HuH-7 (cell line): Measurements from ENCODE around the gene CTNNBL1.

Source experiments
- DNase-seq: peaks from one replicate; pipeline ENCODE4 v3.0.0; 2011; ENCODE audit warnings: low spot score

The CTNNBL1 gene

DNA sequence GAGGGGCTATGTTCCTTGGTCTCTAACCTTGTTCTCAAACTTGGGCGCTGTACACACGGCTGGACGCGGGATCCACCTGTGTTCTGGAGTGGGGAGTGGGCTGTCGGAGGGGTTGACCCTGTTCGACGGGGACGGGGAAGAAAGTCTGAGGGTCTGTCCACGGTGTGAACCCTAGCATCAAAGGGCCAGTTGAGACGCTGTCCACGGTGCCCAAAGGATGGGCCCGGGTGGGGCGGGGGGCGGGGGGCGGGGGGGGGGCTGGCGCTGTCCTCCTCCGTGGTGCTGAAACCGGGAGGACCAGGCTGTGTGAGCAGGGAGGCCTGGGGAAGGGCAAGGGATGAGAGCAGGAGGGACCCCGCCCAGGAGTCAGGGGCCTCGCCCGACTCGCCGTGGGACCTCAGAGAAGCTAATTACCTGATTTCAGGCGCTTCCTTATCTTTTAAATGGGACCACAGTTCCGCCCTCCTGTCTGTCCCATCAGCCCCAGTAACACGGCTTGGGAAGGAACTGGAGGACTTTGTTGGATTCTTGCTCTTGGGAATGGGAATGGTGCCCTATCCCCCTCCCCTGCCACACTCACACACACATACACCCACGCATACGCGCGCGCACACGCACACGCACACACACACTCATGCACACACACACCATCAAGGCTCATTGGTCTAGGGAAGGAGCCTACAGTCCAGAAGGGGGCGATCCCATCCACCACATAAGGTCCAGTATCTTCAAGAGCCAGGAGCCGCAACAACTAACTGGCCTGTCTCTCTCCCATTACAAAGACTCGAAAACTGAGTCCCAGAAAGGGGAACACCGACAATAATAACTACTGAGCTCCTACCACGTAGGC is 208.0 kb downstream of the CTNNBL1 start:
- peak; percentile 64 for DNase-seq

DNA sequence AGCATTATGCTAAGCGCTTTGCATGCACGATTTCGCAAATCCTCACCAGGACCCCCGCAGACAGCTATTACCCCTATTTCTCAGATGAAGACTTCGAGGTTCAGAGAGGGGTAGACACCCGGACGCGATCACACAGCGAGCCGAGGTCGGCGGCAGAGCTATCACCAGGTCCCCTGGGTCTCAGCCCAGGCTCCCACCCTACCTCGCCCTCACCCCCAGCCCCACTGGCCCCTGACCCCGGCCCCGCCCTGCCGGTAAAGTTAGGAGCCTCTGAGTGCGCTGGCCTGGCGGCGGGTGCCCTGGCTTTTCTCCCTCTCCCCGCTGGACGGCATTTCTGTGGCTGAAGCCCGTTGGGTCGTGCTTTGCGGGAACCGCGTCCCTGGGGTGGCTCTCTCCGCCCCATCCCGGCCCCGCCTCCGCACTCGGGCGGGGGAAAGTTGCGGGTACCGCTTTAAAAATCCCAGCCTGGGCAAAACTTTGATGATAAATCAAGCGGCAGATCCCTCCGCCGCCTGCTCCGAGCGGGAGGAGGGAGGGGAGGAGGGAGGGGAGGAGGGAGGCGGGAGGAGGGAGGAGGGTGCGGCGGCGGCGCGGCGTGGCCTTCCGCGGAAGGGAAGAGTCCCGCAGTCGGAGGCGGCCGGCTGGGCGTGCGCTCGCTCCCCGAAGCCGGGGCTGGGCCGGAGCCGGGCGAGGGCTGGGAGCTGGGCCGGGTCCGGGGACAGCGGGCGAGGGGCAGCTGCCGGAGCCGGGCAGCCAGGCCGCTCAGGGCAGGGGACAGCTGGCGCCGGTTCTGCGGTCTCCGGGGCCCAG is 208.9 kb downstream of the CTNNBL1 start, which contains the start of gene VSTM2L:
TSS of gene VSTM2L (plus strand) at position 624 of the 810 bp plus-strand sequence. CDS start 224 bp downstream, outside the sequence.
- no peak for DNase-seq

DNA sequence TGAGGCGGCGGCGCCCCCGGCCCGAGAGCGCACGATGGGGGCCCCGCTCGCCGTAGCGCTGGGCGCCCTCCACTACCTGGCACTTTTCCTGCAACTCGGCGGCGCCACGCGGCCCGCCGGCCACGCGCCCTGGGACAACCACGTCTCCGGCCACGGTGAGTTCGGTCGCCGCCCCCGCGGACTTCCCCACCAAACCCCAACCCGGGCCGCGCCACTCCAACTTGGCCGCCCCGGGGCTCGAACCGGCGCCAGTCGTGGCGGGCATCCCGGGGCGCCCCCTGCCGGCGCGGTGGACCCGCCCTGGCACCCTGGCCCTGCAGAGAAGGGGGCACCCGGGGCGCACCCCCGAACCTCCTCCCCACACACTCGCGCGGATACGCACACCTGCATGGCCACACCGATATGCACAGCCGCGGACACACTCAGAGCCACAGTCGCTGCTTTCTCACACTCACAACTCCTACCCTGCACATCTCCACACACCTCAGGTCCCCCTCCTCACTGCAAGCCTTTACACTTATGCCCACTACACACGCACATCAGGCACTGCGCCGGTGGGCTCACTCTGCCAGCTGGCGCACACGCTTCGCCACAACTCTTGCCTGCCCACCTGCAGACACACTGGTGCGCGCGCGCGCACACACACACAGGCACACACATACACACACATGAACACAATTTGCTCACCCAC is 209.6 kb downstream of the CTNNBL1 start:
- no peak for DNase-seq

DNA sequence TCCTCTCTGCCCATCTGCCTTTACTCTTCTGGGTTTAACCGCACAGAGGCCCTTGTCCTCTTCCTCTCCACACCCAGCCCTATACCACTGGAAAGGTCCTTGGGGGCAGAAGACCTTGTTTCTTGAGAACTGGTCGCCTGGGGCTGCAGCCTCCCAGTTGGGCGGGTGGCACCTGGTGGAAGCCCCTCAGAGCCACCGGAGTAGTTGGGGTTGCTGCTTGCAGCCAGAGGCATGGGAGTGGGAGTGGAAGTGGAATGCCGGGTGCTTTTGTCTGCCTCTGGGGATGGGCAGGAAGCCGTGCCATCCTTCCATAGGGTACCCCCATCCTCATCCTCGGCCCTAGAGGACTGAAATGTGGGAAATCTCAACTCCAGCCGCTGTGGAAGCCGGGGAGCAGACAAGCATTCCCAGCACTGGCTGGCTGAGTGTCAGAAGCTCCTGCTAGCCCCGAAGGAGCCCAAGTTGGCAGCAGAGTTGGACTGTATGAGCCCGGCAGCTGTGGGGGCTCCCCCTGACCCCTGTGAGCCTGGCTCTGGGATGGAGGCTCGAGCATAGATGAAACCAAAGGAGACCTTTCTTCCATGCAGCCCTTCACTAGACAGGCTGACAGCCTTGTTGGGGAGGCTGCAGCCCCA is 210.3 kb downstream of the CTNNBL1 start:
- DNase-seq = no peak

DNA sequence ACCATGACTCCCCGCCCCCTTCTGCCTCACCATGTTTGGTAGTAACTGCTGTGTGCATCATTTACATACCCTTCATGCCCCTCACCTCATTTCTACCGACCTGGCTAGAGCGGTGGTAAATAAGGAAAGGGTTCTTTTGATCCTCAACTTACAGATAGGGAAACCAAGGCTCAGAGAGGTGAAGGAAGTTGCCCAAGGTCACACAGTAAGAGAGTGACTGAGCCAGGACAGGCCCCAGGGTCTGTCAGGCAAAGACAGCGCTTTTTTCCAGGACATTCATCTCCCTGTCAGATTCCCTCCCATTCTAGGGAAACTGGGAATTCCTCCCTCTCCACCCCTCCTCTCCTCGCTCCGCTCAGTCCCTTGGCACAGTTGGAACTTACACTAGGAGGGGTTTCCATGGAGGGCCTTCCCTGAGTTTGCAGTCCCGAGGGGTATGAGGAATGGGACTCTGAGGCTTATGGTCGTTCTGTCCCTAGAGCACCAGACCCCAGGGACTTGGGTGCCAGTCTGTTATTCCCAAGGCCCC is 211.1 kb downstream of the CTNNBL1 start:
- DNase-seq = no peak

DNA sequence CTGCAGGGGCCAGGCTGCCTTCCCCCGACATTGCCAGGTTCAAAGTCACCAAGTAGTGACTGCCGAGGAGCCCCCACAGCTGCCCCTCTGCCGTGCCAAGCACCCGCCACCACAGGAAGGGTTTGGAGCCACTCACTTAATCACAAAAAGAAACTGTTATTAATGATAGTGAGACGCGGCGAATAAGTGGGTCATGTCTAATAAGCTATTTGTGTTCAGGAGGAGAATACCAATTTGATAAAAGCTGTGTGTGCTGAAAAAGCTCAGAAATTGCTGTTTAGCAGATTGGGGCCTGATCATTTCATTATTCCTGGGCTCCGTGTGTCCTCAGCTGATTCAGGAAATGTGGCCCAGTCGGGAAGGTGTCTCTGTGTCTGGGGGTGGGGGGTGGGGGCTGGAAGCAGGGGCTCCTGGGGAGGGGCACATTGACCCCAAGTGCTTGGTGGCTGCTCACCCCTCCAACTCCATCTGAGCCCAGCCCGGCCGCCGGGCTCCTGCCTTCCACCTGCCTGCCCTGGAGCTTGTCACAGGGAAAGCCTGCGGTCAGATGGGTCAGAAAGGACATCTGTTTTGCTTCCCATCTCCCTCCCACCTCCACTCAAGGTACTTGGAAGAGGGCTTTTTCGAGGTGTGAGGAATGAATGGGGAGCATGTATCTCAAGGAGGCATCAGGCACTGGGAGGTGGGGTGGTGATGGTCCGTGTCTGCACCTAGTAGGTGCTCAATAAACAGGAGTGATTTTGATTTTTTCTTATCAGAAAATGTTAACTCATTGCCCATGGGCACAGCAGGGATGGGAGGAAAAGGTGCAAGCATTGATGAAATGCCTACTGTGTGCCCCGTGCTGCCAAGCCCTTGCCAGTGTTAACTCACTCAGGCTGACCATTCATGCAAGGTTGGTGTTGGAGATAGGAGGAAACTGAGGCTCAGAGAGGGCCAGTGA is 212.1 kb downstream of the CTNNBL1 start:
- DNase-seq = no peak

DNA sequence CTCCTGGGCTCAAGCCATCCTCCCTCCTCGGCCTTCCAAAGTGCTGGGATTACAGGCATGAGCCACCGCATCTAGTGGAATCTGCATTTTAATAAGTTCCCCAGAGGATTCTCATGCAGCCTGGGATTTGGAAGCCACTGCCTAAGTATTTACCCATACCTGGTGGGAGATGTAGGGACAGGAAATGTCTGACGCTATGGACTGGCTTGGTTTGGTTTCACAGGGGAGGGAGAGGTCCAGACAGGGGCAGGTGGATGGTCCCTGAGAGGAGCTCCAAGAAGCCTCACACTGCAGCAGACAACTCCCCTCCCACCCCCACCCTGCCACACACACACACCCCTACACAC is 213.5 kb downstream of the CTNNBL1 start:
- DNase-seq = no peak

DNA sequence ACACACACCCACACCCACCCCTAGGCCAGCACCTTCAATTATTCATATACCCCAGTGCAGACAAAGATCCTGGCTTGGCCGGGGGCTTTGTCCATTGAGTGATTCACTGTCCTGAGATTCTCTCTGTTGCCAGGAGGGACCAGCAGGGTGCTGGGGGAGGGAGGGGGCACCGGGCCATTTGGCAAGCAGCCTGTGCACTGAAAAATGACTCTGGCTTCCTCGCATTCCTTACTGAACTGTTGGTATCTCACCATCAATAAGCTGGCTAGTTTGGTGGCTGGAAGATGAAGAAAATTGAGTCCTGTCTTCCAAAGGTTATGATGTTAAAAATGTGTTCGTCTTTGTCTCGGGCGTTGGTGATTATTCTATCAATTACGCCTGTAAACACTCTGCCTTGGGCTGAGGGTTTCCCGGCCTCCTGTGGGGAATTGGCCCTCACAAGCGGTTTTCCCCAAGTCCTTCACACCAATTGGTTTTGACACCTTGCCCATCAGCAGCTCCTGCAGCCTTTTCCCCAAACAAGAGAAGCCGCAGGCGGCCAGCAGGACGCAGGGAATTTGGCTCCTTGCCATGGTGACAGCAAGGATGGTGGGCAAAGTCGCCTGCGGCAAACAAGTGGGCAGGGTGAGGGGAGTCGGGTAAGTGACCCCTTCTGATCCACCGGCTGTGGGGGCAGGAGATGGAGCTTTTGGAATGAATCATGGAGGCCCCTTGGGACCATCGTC is 214.0 kb downstream of the CTNNBL1 start:
- no peak for DNase-seq

DNA sequence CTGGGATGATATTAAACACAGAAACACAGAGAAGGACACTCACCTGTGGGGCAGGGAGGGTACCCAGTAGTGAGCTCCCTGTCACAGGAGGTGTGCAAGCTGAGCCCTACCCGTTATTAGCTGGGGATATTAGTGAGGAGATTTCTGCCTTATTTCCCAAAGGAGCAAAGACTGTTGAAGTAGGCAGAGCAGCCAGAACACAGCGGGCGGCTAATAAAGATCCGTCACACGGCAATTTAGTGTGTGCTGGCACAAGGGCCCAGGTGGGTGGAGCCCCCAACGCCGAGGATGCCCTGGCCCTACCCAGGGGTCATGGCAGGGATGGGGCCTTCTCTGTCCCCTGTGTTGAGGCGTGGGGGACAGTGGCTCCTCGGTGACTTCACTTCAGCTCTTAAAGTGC is 217.4 kb downstream of the CTNNBL1 start:
- no peak for DNase-seq

DNA sequence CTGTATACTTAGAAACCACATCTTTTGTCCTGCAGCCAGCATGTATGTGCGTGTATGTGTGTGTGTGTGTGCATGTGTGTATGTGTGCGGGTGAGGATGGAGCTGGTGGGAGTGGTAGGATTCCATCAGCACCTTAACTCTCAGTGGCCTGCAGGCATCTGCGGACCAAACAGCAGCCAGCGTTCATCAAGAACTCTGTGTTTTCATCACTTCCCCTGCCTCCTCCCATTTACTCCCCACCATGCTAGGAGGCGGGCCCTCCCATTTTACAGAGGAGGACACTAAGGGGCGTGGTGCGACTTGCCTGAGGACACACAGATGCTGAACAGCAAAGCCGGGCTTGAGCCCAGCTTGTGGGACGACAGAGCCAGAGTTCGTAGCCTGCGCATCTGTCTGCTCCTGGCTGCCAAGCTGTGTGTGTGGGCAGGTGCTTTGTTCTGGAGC is 218.0 kb downstream of the CTNNBL1 start:
- no peak for DNase-seq

DNA sequence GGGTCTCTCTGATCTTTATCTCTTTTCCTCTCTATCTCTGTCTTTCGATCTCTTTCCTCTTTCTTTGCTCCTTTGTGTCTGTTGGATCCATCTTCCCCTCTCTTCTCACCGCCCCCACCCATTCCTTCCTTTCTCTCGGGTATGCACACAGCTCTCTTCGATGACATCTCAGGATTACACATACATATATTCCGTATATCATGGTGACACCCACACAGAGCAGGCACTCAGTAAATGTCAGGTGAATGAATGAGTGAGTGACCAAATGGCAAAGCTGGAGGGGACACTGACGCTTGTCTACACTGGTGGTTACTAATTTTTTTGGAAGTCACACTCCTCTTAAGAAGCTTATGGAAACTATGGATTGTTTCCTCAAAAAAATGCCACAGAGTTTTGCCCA is 219.0 kb downstream of the CTNNBL1 start:
- DNase-seq = no peak

DNA sequence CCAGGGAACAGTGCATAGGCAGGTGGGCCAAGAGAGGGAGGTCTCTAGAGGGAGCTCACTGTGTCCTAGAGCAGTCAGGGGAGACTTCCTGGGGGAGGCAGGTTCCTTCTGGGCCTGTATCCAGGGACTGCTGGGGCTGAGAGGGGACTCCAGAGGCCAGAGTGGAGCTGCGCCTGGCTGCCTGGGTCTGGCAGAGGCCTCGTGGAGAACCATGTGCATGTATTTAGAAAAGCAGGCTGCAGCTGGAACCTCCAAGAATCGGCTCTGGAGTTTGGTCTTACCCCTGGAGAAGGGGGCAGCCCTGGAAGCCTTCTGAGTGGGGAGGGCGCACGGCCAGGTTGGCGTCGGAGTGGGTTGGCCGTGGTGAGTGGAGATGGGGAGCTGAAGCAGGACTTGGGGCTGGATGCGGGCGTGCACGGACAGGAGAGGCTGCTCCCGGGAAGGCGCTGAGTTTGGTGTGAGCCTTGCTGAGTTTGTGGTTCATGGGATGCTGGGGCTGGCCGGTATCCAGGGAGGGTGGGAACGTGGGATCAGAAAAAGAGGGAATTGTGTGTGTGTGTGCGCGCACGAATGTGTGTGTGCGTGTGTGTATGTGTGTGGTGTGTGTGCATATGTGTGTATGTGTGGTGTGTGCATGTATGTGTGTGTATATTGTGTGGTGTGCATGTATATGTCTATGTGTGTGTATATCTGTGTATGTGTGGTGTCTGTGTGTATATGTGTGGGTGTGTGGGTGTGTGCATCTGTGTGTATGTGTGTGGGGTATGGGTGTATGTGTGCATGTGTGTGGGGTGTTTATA is 219.9 kb downstream of the CTNNBL1 start:
- no peak for DNase-seq

DNA sequence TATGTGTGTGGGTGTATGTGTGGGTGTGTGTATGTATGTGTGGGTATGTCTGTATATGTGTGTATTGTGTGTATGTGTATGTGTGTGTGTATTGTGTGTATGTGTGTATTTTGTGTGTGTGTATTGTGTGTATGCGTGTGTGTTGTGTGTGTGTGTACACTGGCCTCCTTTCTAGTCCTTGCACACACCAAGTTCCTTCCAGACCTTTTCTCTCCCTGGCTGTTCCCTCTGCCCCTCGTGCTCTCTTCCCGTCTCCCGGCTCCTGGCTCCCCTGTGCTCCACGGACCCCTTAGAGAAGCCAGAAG is 220.5 kb downstream of the CTNNBL1 start:
- no peak for DNase-seq

DNA sequence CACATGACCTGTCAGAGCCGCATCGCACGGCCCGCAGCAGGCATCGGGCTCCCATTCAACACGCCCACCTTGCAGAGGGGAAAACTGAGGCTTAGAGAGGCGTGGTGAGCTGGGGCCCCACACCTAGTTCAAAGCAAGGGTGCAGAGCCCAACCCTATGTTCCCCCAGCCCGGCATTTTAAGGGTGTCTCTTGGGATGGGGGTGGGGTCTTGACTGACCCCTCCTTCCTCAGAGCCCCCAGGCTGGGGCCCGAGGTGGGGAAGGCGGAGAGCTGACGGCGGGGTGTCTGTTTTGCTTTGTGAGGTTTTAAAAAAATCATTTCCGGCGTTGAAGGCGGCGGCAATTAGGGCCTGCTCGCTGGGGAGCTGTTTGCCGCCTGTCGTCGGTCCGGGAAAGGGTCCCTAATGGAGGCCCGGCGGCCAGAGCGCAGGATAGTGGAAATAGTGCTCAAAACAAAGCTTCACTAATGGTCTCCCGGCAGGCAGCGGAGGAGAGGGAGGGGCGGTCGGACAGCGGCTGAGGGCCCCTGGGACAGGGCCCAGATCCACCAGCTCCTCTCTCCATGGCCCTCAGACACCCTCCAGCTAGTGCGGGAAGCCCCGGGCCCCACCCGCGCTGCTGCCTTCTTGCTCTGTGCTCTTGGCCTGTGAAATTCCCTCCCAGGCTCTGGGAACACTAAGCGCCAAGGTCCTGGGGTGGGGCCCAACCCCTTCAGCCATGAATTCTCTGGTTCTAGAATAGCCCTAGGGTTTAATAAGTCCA is 221.0 kb downstream of the CTNNBL1 start:
- no peak for DNase-seq

DNA sequence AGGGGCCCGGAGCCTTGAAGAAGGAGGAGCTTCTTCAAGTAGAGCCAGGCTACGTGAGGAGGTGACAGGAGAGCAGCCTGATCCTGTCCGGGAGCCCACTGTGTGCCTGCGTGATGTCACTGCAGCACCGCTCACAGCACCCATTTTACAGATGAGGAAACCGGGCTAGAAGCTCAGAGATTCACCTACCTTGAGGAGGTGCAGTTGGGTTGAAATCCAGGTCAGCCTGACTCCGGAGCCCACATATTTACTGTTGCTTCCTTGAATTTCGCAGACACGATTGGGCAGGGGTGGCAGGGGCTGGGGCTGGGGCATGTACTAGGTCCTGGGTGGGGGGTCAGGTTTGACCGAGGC is 221.6 kb downstream of the CTNNBL1 start:
- no peak for DNase-seq

DNA sequence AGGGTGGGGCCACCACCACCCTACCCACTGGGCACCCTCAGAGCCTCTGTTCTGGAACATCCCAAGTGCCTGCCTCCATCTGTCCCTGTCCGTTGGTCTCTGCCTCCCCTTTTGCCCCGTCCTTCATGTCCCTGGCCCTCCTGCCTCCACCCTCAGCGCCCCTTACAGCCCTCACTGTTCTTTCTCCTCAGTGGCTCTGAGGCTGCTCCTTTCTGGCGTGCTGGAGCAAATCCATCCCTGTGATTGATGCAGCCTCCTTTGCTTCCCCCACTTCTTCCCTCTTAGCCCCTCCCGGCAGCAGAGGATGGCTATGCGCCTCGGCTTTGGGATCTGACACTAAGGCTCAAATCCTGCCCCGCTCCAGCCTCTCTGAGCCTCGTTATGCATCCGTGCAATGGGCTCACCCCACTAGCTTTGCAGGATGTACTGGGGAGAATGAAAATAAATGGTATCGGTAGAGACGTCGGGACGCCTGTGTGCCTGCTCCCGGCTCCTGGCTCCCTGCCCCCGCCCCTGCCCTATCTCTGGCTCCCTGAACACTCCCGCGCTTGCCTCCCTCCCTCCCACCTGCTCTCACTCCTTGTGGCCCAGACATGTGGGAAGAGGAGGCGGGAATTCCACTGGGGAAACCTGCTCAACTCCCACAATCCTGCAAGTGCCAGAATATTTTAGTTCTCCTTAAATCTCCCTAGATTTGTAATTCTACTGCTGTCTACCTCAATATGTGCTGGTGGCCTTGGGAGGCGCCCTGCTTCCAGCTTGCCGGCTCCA is 222.2 kb downstream of the CTNNBL1 start:
- peak; percentile 58 for DNase-seq

DNA sequence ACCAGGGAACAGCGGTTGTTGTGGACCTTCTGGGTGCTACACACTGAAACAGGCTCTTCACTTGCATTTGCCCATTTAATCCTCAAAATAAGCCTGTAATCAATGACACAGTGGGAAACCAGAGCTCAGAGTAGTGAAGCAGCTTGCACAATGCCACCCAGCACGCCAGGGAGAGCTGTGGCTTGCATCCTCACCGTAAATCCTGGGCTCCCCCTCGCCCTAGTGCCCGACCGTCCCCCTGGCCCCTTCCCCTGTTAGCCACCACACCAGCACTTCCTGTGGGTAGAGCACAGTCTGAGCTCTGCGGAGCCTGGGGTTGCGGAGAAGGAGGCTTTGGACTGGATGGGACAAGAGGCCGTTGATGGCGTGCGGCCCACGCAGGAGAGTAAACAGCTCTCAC is 223.6 kb downstream of the CTNNBL1 start:
- no peak for DNase-seq

DNA sequence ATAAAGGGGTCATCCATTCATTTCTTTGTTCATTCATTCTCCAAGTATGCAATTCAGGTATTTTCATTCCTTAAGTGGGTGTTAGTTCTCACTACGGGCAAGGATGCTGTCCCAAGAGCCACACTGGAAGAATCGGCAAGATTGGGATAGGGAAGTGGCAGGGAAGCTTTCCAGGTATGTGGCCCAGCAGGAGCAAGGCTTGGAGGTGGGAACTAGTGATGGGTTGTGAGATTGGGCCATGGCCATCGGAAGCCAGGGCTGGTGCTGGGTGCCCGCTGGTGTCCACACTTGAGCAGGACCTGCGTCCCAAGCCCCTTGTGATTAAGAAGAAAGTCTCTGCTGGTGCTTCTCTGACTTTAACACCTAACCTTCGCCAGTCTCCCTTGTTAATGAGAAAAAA is 224.2 kb downstream of the CTNNBL1 start:
- DNase-seq = no peak
